HepG2 (cell line): ENCODE measurements around the gene ZFHX3. TPM values are rescaled to one million over a fixed set of nuclear protein-coding genes. Genes with fewer than 3 reads are reported as not detected.

Source experiments
- ATAC-seq: fragments of 200-7000 bp; cut with Tn5 transposase; 3 replicates; pipeline ENCODE4 v1.9.1; 2020; ENCODE audit warnings: mild to moderate bottlenecking, moderate library complexity
- BruUV-seq: library from RNA; stranded (reverse); fragments of 400-500 nt; replicated peaks from 2 replicates; lab custom pipeline; 2021; lab: Mats Ljungman, UMichigan
- CTCF ChIA-PET: fragments of 300-600 bp; formaldehyde crosslinking; extraction: SDS; loops from one replicate; lab custom pipeline; 2021; ENCODE audit warnings: low total read pairs, inconsistent platforms, low intra/inter-chr PET ratio; lab: Yijun Ruan, JAX
- POLR2A ChIA-PET: fragments of 350-600 bp; sonication (Branson Sonifier 250); formaldehyde crosslinking; loops from one replicate; lab custom pipeline; 2020; ENCODE audit warnings: antibody characterized with exemption, inconsistent platforms; lab: Yijun Ruan, JAX
- DNase-seq: peaks from one replicate; pipeline ENCODE4 v3.0.0-alpha.2; 2015; ENCODE audit warnings: low spot score
- FAIRE-seq: peaks from 3 replicates; lab custom pipeline; 2011; peaks lifted over from hg19 to GRCh38; lab: Jason Lieb, UNC
- H2AFZ ChIP-seq: one replicate; pipeline ENCODE4 v1.6.1; 2011; ENCODE audit warnings: low read length, inconsistent platforms
- H3K27ac ChIP-seq: fragments of 300-600 bp; 3 replicates; pipeline ENCODE4 v1.8.0; 2011; ENCODE audit warnings: mixed run types, mild to moderate bottlenecking, mixed read lengths, low read length, inconsistent platforms; ENCODE audit not compliant: insufficient read depth; ENCODE audit errors: extremely low read length
- H3K27me3 ChIP-seq, 2 experiments: fragments of 200-600 bp in 1 of 2; 2 replicates in 1 of 2; 3 replicates in 1 of 2; pipeline versions ENCODE4 v1.6.0 to v1.8.0; 2011; ENCODE audit warnings: low read length in 2 of 2, mild to moderate bottlenecking in 2 of 2, moderate library complexity in 2 of 2, inconsistent platforms in 1 of 2; ENCODE audit not compliant: insufficient read depth in 2 of 2, control insufficient read depth in 1 of 2
- H3K36me3 ChIP-seq, 2 experiments: fragments of 200-600 bp in 1 of 2; replicated peaks in 1 of 2; 2 replicates in 1 of 2; 3 replicates in 1 of 2; pipeline versions ENCODE4 v1.5.1 to v1.8.0; 2011; ENCODE audit warnings: low read length in 2 of 2, inconsistent platforms in 1 of 2; ENCODE audit not compliant: insufficient read depth in 2 of 2, control insufficient read depth in 1 of 2
- H3K4me1 ChIP-seq: 2 replicates; pipeline ENCODE4 v1.5.1; 2012; ENCODE audit warnings: low read length, inconsistent platforms; ENCODE audit not compliant: insufficient read depth
- H3K4me2 ChIP-seq: 2 replicates; pipeline ENCODE4 v1.6.0; 2011; ENCODE audit warnings: low read depth, low read length, inconsistent platforms
- H3K4me3 ChIP-seq, 3 experiments: fragments of 200-600 bp in 1 of 3; sonication (generic), shearing (Covaris generic) in 1 of 3; replicated peaks in 1 of 3; 2 replicates each; pipeline ENCODE4 v1.5.1; 2011 to 2016; ENCODE audit warnings: low read length in 3 of 3, inconsistent platforms in 2 of 3, low read depth in 2 of 3, mild to moderate bottlenecking in 2 of 3, control low read depth in 1 of 3, mixed read lengths in 1 of 3; ENCODE audit not compliant: insufficient read depth in 1 of 3
- H3K79me2 ChIP-seq: one replicate; pipeline ENCODE4 v1.6.1; 2011; ENCODE audit warnings: low read length, inconsistent platforms; ENCODE audit not compliant: insufficient read depth
- H3K9ac ChIP-seq: 2 replicates; pipeline ENCODE4 v1.6.0; 2011; ENCODE audit warnings: mild to moderate bottlenecking, low read depth, low read length, inconsistent platforms; ENCODE audit not compliant: insufficient read depth
- H3K9me3 ChIP-seq: 2 replicates; pipeline ENCODE4 v1.5.1; 2012; ENCODE audit warnings: mild to moderate bottlenecking, low read length
- H4K20me1 ChIP-seq: 2 replicates; pipeline ENCODE4 v1.6.0; 2011; ENCODE audit warnings: inconsistent platforms, mild to moderate bottlenecking, low read length, moderate library complexity; ENCODE audit not compliant: insufficient read depth
- KDM5B ChIP-seq: sonication (generic); formaldehyde crosslinking; IDR thresholded peaks from 2 replicates; pipeline ENCODE4 v1.4.0; 2020; ENCODE audit warnings: missing genetic modification reagents, mild to moderate bottlenecking, borderline replicate concordance
- TRIM24 ChIP-seq: sonication (generic); formaldehyde crosslinking; IDR thresholded peaks from 2 replicates; pipeline ENCODE4 v1.8.0; 2022; ENCODE audit warnings: mild to moderate bottlenecking, missing genetic modification reagents
- ZNF652 ChIP-seq: IDR thresholded peaks from 2 replicates; pipeline ENCODE4 v1.6.1; 2016; ENCODE audit warnings: low read depth, borderline replicate concordance
- WGBS: methylation state at CpG from one replicate; pipeline ENCODE4 v1.1.6; 2017; ENCODE audit warnings: low lambda C conversion rate; 5-methylcytosine and 5-hydroxymethylcytosine counted together
- in situ Hi-C: cut with HindIII; loops from 2 replicates; pipeline ENCODE4 v1.10.0; 2017; ENCODE audit warnings: low pct_unique_long_range_greater_than_20kb; ENCODE audit not compliant: extremely low pct_ligation_motif_present
- intact Hi-C: fragments of 100-400 bp; cut with micrococcal nuclease; formaldehyde crosslinking; loops from one replicate; pipeline ENCODE4 v1.10.0; 2022; ENCODE audit not compliant: unreplicated experiment
- polyA plus RNA-seq, 8 experiments: library from polyadenylated mRNA; depleted of rRNA in 3 of 8; stranded (reverse) in 7 of 8; unstranded in 1 of 8; fragments of >200 nt; fragmentation: Illumina TruSeq in 4 of 8; extraction: Trizol in 4 of 8; gene quantifications; 2 replicates each; pipeline versions ENCODE4 v1.2.1 to v1.2.3, GENCODE V29; 2011 to 2016; ENCODE audit warnings: low read depth in 4 of 8, missing spikeins in 1 of 8, mixed read lengths in 1 of 8; ENCODE audit not compliant: insufficient read depth in 1 of 8
- total RNA-seq, 5 experiments: library from RNA; depleted of rRNA; stranded (reverse); fragments of >200 nt; fragmentation: Illumina TruSeq; extraction: Trizol; gene quantifications; 2 replicates each; pipeline ENCODE4 v1.2.3, GENCODE V29; 2016; ENCODE audit warnings: low read depth in 1 of 5

Gene ZFHX3
- total and polyA plus RNA-seq, 2 of the 13 experiments (the other 11 are each of a cell fraction or from before 2014, with no cell fraction given): 5.0 to 6.0 TPM

GRCh38 chr16:72985995-72986394, 61.9 kb downstream of the ZFHX3 start:
- BruUV-seq: no TSS peak
- Histone ChIP-seq H3K79me2 (peaks cover 86% of the 10 kb centered on the region), H3K4me3 (no peak overlapping the region), H3K4me1 (peaks cover 32% of the 10 kb centered on the region), H3K27me3 (no peaks in the 10 kb centered on the region), H3K9ac (no peak overlapping the region), H3K27ac (no peak overlapping the region), H2AFZ (no peak overlapping the region)
- FAIRE-seq (no peak), ATAC-seq (no peak), DNase-seq (no peak)
- intact Hi-C loops: no loop called here
- in situ Hi-C loops: no loop called here
- CTCF ChIA-PET: no interaction called here
- TF ChIP-seq TRIM24: no peak
- TF ChIP-seq, all 625 proteins: peak for 0
- no peak overlapping the region for H3K4me2 ChIP-seq
- WGBS: 90% methylated on average over 7 of the region's 7 CpGs
- POLR2A ChIA-PET: no interaction called here
- no peaks in the 10 kb centered on the region for H3K9me3 ChIP-seq
- peaks cover 41% of the 10 kb centered on the region; the same call in 1 of the 2 replicates for H4K20me1 ChIP-seq
- H3K36me3 ChIP-seq: peaks cover 0 to 3% of the 10 kb centered on the region in 2 experiments; a peak in 2 of 5 replicates

GRCh38 chr16:72985148-72985941, 62.6 kb downstream of the ZFHX3 start:
- no TSS peak for BruUV-seq
- Histone ChIP-seq H3K79me2 (peaks cover 87% of the 10 kb centered on the region), H3K9me3 (no peaks in the 10 kb centered on the region), H3K9ac (no peak overlapping the region), H3K27ac (no peak overlapping the region), H2AFZ (no peak overlapping the region), H3K4me1 (peaks cover 31% of the 10 kb centered on the region), H4K20me1 (peaks cover 42% of the 10 kb centered on the region; the same call in 1 of the 2 replicates), H3K4me3 (no peak overlapping the region), H3K27me3 (no peaks in the 10 kb centered on the region), H3K36me3 (peaks cover 0 to 3% of the 10 kb centered on the region in 2 experiments; a peak in 2 of 5 replicates), H3K4me2 (no peak overlapping the region)
- intact Hi-C loops: no loop called here
- ChIA-PET CTCF (no interaction called here), POLR2A (no interaction called here)
- TF ChIP-seq KDM5B (CRISPR knock-in tag): no peak
- peak; percentile 72 for TF ChIP-seq ZNF652 (CRISPR knock-in tag)
- no peak for FAIRE-seq
- WGBS: over 99% methylated on average over 11 of the region's 11 CpGs
- no peak for DNase-seq
- ATAC-seq: no peak
- in situ Hi-C loops: no loop called here
